Esophagus (tissue), 2 donors: ENCODE data around the gene REXO2. TPM values are rescaled to one million over a fixed set of nuclear protein-coding genes. Genes with fewer than 3 reads are reported as not detected.

ENCODE experiments used
- H3K27ac ChIP-seq, 2 donors: one replicate each; pipeline ENCODE4 v1.5.1; 2013; ENCODE audit warnings: low read depth in 2 of 2, mild to moderate bottlenecking in 2 of 2, inconsistent platforms in 1 of 2, low read length in 1 of 2, moderate library complexity in 1 of 2
- H3K27me3 ChIP-seq, 2 donors: one replicate each; pipeline ENCODE4 v1.6.1; 2013; ENCODE audit warnings: low read length in 2 of 2, control low read depth in 1 of 2, mild to moderate bottlenecking in 1 of 2; ENCODE audit not compliant: insufficient read depth in 2 of 2, control insufficient read depth in 1 of 2
- H3K36me3 ChIP-seq, 2 donors: one replicate each; pipeline ENCODE4 v1.6.1; 2013; ENCODE audit warnings: low read length in 1 of 2; ENCODE audit not compliant: control insufficient read depth in 2 of 2, insufficient read depth in 2 of 2
- H3K4me1 ChIP-seq, 2 donors: one replicate each; pipeline ENCODE4 v1.6.1; 2013; ENCODE audit warnings: low read length in 1 of 2; ENCODE audit not compliant: control insufficient read depth in 2 of 2, insufficient read depth in 2 of 2
- H3K4me3 ChIP-seq, 2 donors: one replicate each; pipeline ENCODE4 v1.5.1; 2013; ENCODE audit warnings: low read length in 2 of 2, mild to moderate bottlenecking in 2 of 2, low read depth in 1 of 2, moderate library complexity in 1 of 2
- H3K9me3 ChIP-seq, 2 donors: one replicate each; pipeline ENCODE4 v1.6.1; 2013; ENCODE audit warnings: mild to moderate bottlenecking in 2 of 2, low read depth in 1 of 2, low read length in 1 of 2, moderate library complexity in 1 of 2; ENCODE audit not compliant: control insufficient read depth in 2 of 2, insufficient read depth in 1 of 2
- WGBS, 2 donors: extraction: QIAGEN DNeasy Blood & Tissue Kit; methylation state at CpG; one replicate each; pipeline ENCODE4 v1.1.7; 2013; 5-methylcytosine and 5-hydroxymethylcytosine counted together
- polyA plus RNA-seq, 2 donors: library from polyadenylated mRNA; stranded (reverse); fragments of 200-250 nt; gene quantifications; one replicate each; pipeline ENCODE4 v1.2.3, GENCODE V29; 2013
- donor health status: healthy with polysubstance abuse.
- donor health status: Bipolar disorder and iron deficiency.

REXO2 gene
- polyA plus RNA-seq, 2 donors = 76.8 to 82.7 TPM

DNA sequence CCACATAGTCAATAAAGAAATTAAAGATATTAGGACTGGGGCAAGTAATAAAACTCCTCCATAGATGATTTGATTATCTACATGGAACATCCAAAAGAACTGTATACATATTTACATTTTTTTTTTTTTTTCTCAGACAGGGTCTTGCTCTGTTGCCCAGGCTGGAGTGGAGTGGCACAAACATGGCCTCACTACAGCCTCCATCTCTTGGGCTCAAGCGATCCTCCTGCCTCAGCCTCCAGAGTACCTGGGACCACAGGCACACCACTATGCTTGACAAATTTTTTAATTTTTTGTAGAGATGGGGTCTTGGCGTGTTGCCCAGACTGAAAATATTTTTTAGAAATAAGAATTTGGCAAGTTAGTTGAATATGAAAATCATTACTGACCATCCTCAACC is 24.7 kb downstream of the REXO2 start:
- Histone ChIP-seq H3K27me3 (no peaks in the 10 kb centered on the region), H3K27ac (no peak overlapping the region), H3K4me1 (no peaks in the 10 kb centered on the region), H3K36me3 (no peaks in the 10 kb centered on the region), H3K9me3 (no peaks in the 10 kb centered on the region), H3K4me3 (no peak overlapping the region)
- WGBS, 2 donors = 95 to 97% methylated on average over 2 of the region's 2 CpGs

DNA sequence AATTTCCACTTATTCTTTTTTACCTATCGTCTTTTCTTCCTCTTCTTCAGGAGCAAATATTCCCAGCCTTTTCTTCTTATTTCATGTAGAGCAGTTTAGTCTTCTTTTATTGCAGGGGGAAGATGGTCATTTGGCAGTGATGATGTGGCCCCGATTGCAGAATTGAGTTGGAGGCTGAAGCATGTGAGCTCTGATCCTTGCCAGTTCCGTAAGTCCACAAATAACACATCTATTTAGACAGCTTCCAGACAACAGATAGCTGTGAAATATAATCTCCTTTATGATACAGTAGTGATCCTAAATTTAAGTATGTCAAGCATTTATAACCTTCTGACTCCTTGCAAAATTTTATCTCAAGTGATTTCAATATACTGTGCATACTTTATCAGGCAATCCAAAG is 27.5 kb downstream of the REXO2 start:
- H3K4me3 ChIP-seq = no peak overlapping the region
- no peaks in the 10 kb centered on the region for H3K27me3 ChIP-seq
- H3K27ac ChIP-seq = no peak overlapping the region
- no peaks in the 10 kb centered on the region for H3K4me1 ChIP-seq
- no peaks in the 10 kb centered on the region for H3K36me3 ChIP-seq
- no peaks in the 10 kb centered on the region for H3K9me3 ChIP-seq
- WGBS, 2 donors = 83 to 94% methylated on average over 3 of the region's 3 CpGs

DNA sequence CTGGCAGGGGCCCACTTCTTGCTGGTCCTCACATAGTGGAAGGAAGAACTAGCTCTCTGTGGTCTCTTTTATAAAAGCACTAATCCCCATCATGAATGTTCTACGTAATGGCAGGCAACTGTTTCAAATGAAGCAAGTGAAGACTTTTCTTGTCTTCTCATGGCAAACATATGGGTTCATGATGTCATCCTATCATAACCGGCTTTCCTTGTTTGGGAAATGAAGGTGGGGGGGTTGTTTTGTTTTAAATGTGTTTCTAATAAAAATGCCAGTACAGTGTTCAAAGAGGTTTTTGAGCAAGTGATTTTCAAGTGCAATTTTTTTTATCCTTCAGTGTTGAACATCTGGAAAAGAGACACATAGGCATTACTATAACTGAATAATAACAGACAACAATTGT is 33.4 kb downstream of the REXO2 start:
- Histone ChIP-seq H3K36me3 (no peaks in the 10 kb centered on the region), H3K27me3 (no peaks in the 10 kb centered on the region), H3K27ac (no peak overlapping the region), H3K4me3 (no peak overlapping the region), H3K9me3 (no peaks in the 10 kb centered on the region), H3K4me1 (no peaks in the 10 kb centered on the region)
- WGBS, 2 donors = 79 to 85% methylated on average over 2 of the region's 2 CpGs

DNA sequence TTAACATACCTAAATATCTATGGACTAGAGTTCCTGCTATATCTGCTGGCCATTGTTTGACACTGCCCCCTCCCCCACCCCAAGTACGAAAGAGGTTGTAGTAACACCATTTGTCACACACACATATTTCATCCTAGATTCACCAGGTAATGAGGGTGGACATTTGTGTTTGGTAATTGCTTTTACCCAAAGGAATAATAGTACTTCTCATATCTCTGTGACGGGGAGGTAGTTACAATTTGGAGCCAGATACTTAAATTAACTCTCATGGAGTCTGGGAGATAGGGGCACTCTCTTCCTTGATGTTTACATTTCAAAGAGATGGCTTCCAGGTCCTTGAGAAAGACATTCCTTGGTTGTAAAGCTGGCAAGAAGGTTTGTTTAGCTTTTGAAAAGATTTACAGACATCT is 38.7 kb downstream of the REXO2 start:
- no peaks in the 10 kb centered on the region for H3K27me3 ChIP-seq
- 41 to 54% methylated on average over 2 of the region's 2 CpGs for WGBS, 2 donors
- no peaks in the 10 kb centered on the region for H3K36me3 ChIP-seq
- no peak overlapping the region for H3K27ac ChIP-seq
- H3K4me3 ChIP-seq = no peak overlapping the region
- no peaks in the 10 kb centered on the region for H3K9me3 ChIP-seq
- H3K4me1 ChIP-seq = no peaks in the 10 kb centered on the region

DNA sequence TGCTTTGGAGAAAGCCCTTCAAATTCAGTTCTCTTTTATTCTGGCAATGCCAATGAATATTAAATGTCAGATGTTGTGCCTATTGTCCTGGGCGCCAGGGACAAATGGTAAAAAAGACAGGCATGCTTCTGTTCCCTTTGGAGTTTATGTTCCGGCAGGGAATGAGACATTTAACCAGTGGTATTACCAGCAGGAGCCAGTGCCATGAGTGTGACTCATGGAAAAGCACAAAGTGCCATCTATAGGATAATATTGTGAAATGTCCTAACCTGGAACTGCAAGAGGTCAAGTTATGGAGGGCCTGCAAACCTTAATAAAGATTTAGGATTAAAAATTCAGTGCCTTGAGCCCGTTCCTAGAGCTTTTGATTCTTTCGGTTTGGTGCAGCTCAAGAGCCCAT is 39.5 kb downstream of the REXO2 start:
- 61 to 64% methylated on average over 4 of the region's 4 CpGs for WGBS, 2 donors
- H3K36me3 ChIP-seq = no peaks in the 10 kb centered on the region

DNA sequence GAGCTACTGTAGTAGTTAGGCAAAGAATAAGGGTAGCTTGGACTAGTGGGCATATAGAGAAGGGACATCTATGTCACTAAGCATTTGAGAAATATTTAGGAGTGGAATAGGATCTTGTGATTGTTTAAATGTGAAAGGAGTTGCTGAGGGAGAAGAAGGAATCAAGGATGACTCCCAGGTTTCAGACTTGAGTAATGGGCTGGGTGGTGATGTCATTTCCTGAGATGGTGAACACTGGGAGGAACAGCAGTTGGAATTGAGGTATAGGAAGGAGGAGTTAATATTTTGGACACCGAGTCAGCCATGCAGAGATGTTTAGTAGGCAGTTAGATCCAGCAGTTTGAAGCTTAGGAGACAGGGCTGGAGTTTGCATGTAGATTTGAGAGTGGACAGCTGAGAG is 40.1 kb downstream of the REXO2 start:
- no peaks in the 10 kb centered on the region for H3K4me1 ChIP-seq
- WGBS, 2 donors = 79 to 92% methylated on average over 1 of the region's 1 CpG
- no peaks in the 10 kb centered on the region for H3K36me3 ChIP-seq
- H3K27me3 ChIP-seq = no peaks in the 10 kb centered on the region
- no peaks in the 10 kb centered on the region for H3K9me3 ChIP-seq
- H3K4me3 ChIP-seq = no peak overlapping the region
- no peak overlapping the region for H3K27ac ChIP-seq

More for the DNA sequence above, 39.5 kb downstream of the REXO2 start:
- Histone ChIP-seq H3K27me3 (no peaks in the 10 kb centered on the region), H3K4me1 (no peaks in the 10 kb centered on the region), H3K27ac (no peak overlapping the region), H3K4me3 (no peak overlapping the region), H3K9me3 (no peaks in the 10 kb centered on the region)

DNA sequence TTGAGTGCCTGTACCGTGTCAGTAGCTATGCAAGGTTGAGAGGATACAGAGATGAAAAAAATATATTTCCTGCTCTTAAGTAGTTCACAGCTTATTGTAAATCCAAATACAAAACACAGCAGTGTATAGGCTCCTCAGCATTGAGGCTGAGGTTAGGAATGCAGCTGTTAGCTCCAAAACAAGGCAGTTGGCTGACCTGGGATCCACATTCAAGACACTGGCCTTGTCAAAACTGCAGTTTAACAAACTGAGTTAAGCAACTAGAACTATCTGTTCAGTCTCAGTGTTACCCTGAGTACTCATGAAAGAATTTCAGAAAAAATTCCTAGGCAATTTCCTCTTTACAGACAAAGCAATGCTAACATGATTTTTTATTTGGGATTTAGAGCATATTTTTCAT is 42.8 kb downstream of the REXO2 start:
- H3K27me3 ChIP-seq = no peaks in the 10 kb centered on the region
- no peak overlapping the region for H3K4me3 ChIP-seq
- no peaks in the 10 kb centered on the region for H3K4me1 ChIP-seq
- no peak overlapping the region for H3K27ac ChIP-seq
- no peaks in the 10 kb centered on the region for H3K36me3 ChIP-seq
- H3K9me3 ChIP-seq = no peaks in the 10 kb centered on the region
- WGBS, 2 donors = 39 to 42% methylated on average over 1 of the region's 1 CpG

DNA sequence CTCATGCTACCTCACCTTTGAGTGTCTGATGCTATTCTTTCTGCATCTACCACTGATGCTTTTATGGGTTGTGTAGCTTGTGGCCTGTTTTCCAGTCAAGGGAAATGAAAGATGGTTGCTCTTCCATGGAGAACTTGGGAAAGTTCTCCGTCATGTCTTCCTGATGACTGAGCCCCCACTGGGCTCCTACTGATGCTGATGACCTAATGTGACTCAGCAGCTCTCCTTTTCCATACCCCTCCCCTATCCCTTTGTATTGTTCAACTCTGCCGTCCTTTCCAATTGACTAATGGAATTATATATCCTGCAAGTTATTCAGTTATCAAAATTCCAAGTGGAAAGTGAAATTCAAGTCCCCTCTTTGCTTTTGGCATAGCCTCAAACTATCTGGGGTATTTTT is 44.7 kb downstream of the REXO2 start:
- Histone ChIP-seq H3K4me1 (no peaks in the 10 kb centered on the region), H3K27ac (no peak overlapping the region), H3K4me3 (no peak overlapping the region), H3K9me3 (no peaks in the 10 kb centered on the region), H3K36me3 (no peaks in the 10 kb centered on the region), H3K27me3 (no peaks in the 10 kb centered on the region)
- 81 to 92% methylated on average over 2 of the region's 2 CpGs for WGBS, 2 donors

DNA sequence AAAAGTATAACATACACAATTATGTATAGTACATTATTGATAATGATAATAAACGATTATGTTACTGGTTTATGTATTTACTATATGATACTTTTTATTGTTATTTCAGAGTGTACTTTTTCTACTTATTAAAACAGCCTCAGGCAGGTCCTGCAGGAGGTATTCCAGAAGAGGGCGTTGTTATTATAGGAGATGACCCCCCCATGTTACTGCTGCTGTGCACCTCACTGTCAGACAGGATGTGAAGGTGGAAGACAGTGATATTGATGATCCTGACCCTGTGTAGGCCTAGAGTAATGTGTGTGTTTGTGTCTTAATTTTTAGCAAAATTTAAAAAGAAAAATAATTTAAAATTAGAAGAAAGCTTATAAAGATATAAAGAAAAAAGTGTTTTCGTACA is 57.6 kb downstream of the REXO2 start:
- WGBS, 2 donors = 77 to 78% methylated on average over 3 of the region's 3 CpGs
- no peaks in the 10 kb centered on the region for H3K9me3 ChIP-seq
- no peak overlapping the region for H3K4me3 ChIP-seq
- no peaks in the 10 kb centered on the region for H3K4me1 ChIP-seq
- no peak overlapping the region for H3K27ac ChIP-seq
- H3K27me3 ChIP-seq = no peaks in the 10 kb centered on the region
- H3K36me3 ChIP-seq = no peaks in the 10 kb centered on the region

DNA sequence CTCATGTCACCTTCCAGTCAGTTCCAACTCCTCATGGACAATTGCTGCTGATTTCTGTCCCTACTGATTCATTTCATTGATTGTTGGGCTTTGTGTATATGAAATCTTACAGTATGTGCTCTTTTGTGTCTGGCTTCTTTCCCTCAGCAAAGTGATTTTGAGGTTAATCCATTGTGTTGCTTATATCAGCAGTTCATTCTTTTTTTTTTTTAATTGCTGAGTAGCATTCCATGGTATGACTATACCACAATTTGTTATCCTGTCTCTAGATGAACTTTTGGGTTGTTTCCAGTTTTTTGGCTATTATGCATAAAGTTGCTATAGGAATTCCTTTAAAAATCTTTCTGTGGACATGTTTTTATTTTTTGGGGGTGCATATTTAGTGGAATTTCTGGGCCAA is 60.5 kb downstream of the REXO2 start:
- no peak overlapping the region for H3K4me3 ChIP-seq

More for the DNA sequence above, 60.5 kb downstream of the REXO2 start:
- H3K36me3 ChIP-seq = no peaks in the 10 kb centered on the region
- no peak overlapping the region for H3K27ac ChIP-seq
- H3K27me3 ChIP-seq = no peaks in the 10 kb centered on the region
- no peaks in the 10 kb centered on the region for H3K4me1 ChIP-seq
- no peaks in the 10 kb centered on the region for H3K9me3 ChIP-seq
